Peyer's patch (tissue), 4 donors: ENCODE data around the gene PRXL2A. TPM values are rescaled to one million over a fixed set of nuclear protein-coding genes. Genes with fewer than 3 reads are reported as not detected.

Experiments
- DNase-seq, 3 donors: peaks; one replicate each; pipeline ENCODE4 v3.0.0-alpha.2; 2017 to 2019
- H3K27ac ChIP-seq, 4 donors: fragments of 200-600 bp; sonication (generic); one replicate each; pipeline ENCODE4 v1.5.1; 2016 to 2019
- H3K27me3 ChIP-seq, 2 donors: fragments of 200-600 bp; sonication (generic); one replicate each; pipeline ENCODE4 v1.5.1; 2019
- H3K36me3 ChIP-seq, 3 donors: fragments of 200-600 bp; sonication (generic); one replicate each; pipeline ENCODE4 v1.5.1; 2016 to 2019
- H3K4me1 ChIP-seq, 4 donors: fragments of 200-600 bp; sonication (generic); one replicate each; pipeline ENCODE4 v1.5.1; 2016 to 2019
- H3K4me3 ChIP-seq, 4 donors: fragments of 200-600 bp; sonication (generic); 1 replicate in 3 of 4; 2 replicates in 1 of 4; pipeline ENCODE4 v1.5.1; 2016 to 2019; ENCODE audit warnings: mild to moderate bottlenecking in 1 of 4
- H3K9me3 ChIP-seq, 4 donors: fragments of 200-600 bp; sonication (generic); one replicate each; pipeline ENCODE4 v1.5.1; 2016 to 2019; ENCODE audit warnings: mild to moderate bottlenecking in 1 of 4
- CTCF ChIP-seq, 6 experiments: fragments of 450-650 bp in 4 of 6; fragments of 200-600 bp in 2 of 6; sonication (generic) in 1 of 6; IDR thresholded peaks; one replicate each; pipeline ENCODE4 v1.5.1; 2017 to 2019; ENCODE audit warnings: antibody characterized with exemption in 6 of 6, mild to moderate bottlenecking in 3 of 6, moderate library complexity in 1 of 6
- POLR2A ChIP-seq, 2 donors: fragments of 450-650 bp; IDR thresholded peaks; one replicate each; pipeline ENCODE4 v1.5.1; 2017; ENCODE audit warnings: antibody characterized with exemption in 2 of 2, mild to moderate bottlenecking in 2 of 2, moderate library complexity in 2 of 2
- total RNA-seq, 4 donors: library from RNA; depleted of rRNA; stranded (reverse); fragments of >200 nt; gene quantifications; one replicate each; pipeline ENCODE4 v1.1.0, GENCODE V29; 2016

The PRXL2A gene
- total RNA-seq, 4 donors from 2014 or later, result 27.2 to 89.3 (median 60.3) TPM

GRCh38 chr10:80464557-80465450 is 56.5 kb downstream of the PRXL2A start:
- peak overlapping the region in 3 of 4 donors; percentile 9 to 15 (median 12) for H3K4me3 ChIP-seq
- H3K4me1 ChIP-seq, result peaks cover 15 to 98% (median 53%) of the 10 kb centered on the region in 4 donors
- DNase-seq, result peak in 1 of 3 donors; percentile 50

GRCh38 chr10:80465451-80465835 is 57.1 kb downstream of the PRXL2A start:
- H3K27me3 ChIP-seq, result no peaks in the 10 kb centered on the region
- peaks cover 0 to 5% (median 0%) of the 10 kb centered on the region in 3 donors for H3K36me3 ChIP-seq
- peak overlapping the region; percentile 73 to 81 (median 79) for H3K27ac ChIP-seq
- no peak for DNase-seq
- no peaks in the 10 kb centered on the region for H3K9me3 ChIP-seq
- no peak for TF ChIP-seq CTCF (IDR thresholded peaks at IDR 0.05)
- no peak for TF ChIP-seq POLR2A (IDR thresholded peaks at IDR 0.05)
- peaks cover 10 to 94% (median 51%) of the 10 kb centered on the region in 4 donors for H3K4me1 ChIP-seq
- peak overlapping the region in 2 of 4 donors; percentile 12 to 15 for H3K4me3 ChIP-seq

More at GRCh38 chr10:80464557-80465450, 56.5 kb downstream of the PRXL2A start:
- no peak for TF ChIP-seq CTCF (IDR thresholded peaks at IDR 0.05)
- TF ChIP-seq POLR2A (IDR thresholded peaks at IDR 0.05), result no peak
- Histone ChIP-seq H3K27me3 (no peaks in the 10 kb centered on the region), H3K27ac (peak overlapping the region; percentile 73 to 81 (median 79)), H3K36me3 (no peaks in the 10 kb centered on the region), H3K9me3 (no peaks in the 10 kb centered on the region)

GRCh38 chr10:80465839-80466590 is 57.7 kb downstream of the PRXL2A start:
- H3K9me3 ChIP-seq, result no peaks in the 10 kb centered on the region
- no peak for TF ChIP-seq CTCF (IDR thresholded peaks at IDR 0.05)
- no peak for TF ChIP-seq POLR2A (IDR thresholded peaks at IDR 0.05)
- peak in 2 of 3 donors; percentile 76 to 79 for DNase-seq
- H3K27me3 ChIP-seq, result no peaks in the 10 kb centered on the region
- peaks cover 0 to 10% (median 0%) of the 10 kb centered on the region in 3 donors for H3K36me3 ChIP-seq
- no peak overlapping the region for H3K4me3 ChIP-seq
- peak overlapping the region; percentile 73 to 81 (median 79) for H3K27ac ChIP-seq
- H3K4me1 ChIP-seq, result peaks cover 8 to 94% (median 52%) of the 10 kb centered on the region in 4 donors

- DNase-seq, result no peak
- no peak for TF ChIP-seq POLR2A (IDR thresholded peaks at IDR 0.05)
- TF ChIP-seq CTCF (IDR thresholded peaks at IDR 0.05), result no peak
- peaks cover 0 to 13% (median 0%) of the 10 kb centered on the region in 3 donors for H3K36me3 ChIP-seq
- H3K9me3 ChIP-seq, result no peaks in the 10 kb centered on the region
- H3K27me3 ChIP-seq, result no peaks in the 10 kb centered on the region
- peak overlapping the region; percentile 73 to 81 (median 79) for H3K27ac ChIP-seq
- no peak overlapping the region for H3K4me3 ChIP-seq
- peaks cover 8 to 92% (median 55%) of the 10 kb centered on the region in 4 donors for H3K4me1 ChIP-seq
These were observed 58.5 kb downstream of the PRXL2A start for GRCh38 chr10:80466724-80467326.

GRCh38 chr10:80468002-80468401 is 59.7 kb downstream of the PRXL2A start:
- TF ChIP-seq CTCF (IDR thresholded peaks at IDR 0.05) (no peak), POLR2A (IDR thresholded peaks at IDR 0.05) (no peak)
- peak overlapping the region in 3 of 4 donors; percentile 4 to 18 (median 11) for H3K4me3 ChIP-seq
- H3K27ac ChIP-seq, result peak overlapping the region; percentile 73 to 81 (median 79)
- H3K27me3 ChIP-seq, result no peaks in the 10 kb centered on the region
- H3K36me3 ChIP-seq, result peaks cover 0 to 13% (median 0%) of the 10 kb centered on the region in 3 donors
- peak in 2 of 3 donors; percentile 85 to 91 for DNase-seq
- no peaks in the 10 kb centered on the region for H3K9me3 ChIP-seq
- peaks cover 6 to 88% (median 50%) of the 10 kb centered on the region in 4 donors for H3K4me1 ChIP-seq
